GM23338 (cell line): Measurements from ENCODE around the gene LRP1B.

Source experiments
- CREB1 ChIP-seq: fragments of 250-450 bp; sonication (Bioruptor Pico); IDR thresholded peaks from 2 replicates; pipeline ENCODE4 v1.5.0; 2020; ENCODE audit warnings: low read depth, mild to moderate bottlenecking, moderate library complexity
- CTCF ChIP-seq, 2 experiments: fragments of 200-600 bp in 1 of 2; sonication (generic) in 1 of 2; conservative IDR thresholded peaks; 2 replicates each; pipeline versions ENCODE4 v1.5.1 to v1.6.1; 2016 to 2017; ENCODE audit warnings: antibody characterized with exemption in 2 of 2, low read depth in 2 of 2, mild to moderate bottlenecking in 2 of 2, moderate library complexity in 1 of 2
- ETS1 ChIP-seq: IDR thresholded peaks from 2 replicates; pipeline ENCODE4 v1.6.1; 2016; ENCODE audit warnings: antibody characterized with exemption
- EZH2 ChIP-seq: fragments of 200-600 bp; sonication (generic); IDR thresholded peaks from one replicate; pipeline ENCODE4 v1.8.0; 2017; ENCODE audit warnings: antibody characterized with exemption, mild to moderate bottlenecking, low read depth; ENCODE audit not compliant: unreplicated experiment
- EZH2phosphoT487 ChIP-seq: fragments of 200-600 bp; sonication (generic); IDR thresholded peaks from one replicate; pipeline ENCODE4 v1.8.1; 2018; ENCODE audit warnings: antibody characterized with exemption; ENCODE audit not compliant: unreplicated experiment
- JUNB ChIP-seq: IDR thresholded peaks from one replicate; pipeline ENCODE4 v1.6.1; 2016; ENCODE audit warnings: antibody characterized with exemption; ENCODE audit not compliant: unreplicated experiment
- NANOG ChIP-seq: IDR thresholded peaks from 2 replicates; pipeline ENCODE4 v1.6.1; 2016; ENCODE audit warnings: antibody characterized with exemption, borderline replicate concordance
- POLR2AphosphoS5 ChIP-seq: IDR thresholded peaks from 2 replicates; pipeline ENCODE4 v1.6.1; 2016; ENCODE audit warnings: antibody characterized with exemption, low read depth
- REST ChIP-seq: IDR thresholded peaks from one replicate; pipeline ENCODE4 v1.6.1; 2018; ENCODE audit warnings: antibody characterized with exemption; ENCODE audit not compliant: unreplicated experiment
- STAT1 ChIP-seq: IDR thresholded peaks from one replicate; pipeline ENCODE4 v1.6.1; 2016; ENCODE audit warnings: antibody characterized with exemption; ENCODE audit not compliant: unreplicated experiment
- ZNF114 ChIP-seq: fragments of 250-450 bp; sonication (Bioruptor Pico); IDR thresholded peaks from 2 replicates; pipeline ENCODE4 v1.5.0; 2020; ENCODE audit warnings: mild to moderate bottlenecking, moderate library complexity
- ZNF331 ChIP-seq: fragments of 250-450 bp; sonication (Bioruptor Pico); IDR thresholded peaks from 2 replicates; pipeline ENCODE4 v1.5.0; 2020; ENCODE audit warnings: low read depth, mild to moderate bottlenecking, moderate library complexity

GRCh38 chr2:140256080-140256479, 1874.7 kb downstream of the LRP1B start:
- TF ChIP-seq CTCF (conservative IDR thresholded peaks at IDR 0.05; ENCODE audit: low read depth in 2 of 2) (no peak), REST (no peak), EZH2 (no peak), POLR2AphosphoS5 (no peak), JUNB (no peak), EZH2phosphoT487 (no peak), CREB1 (CRISPR knock-in tag) (no peak), ZNF114 (no peak), STAT1 (no peak), NANOG (no peak), ZNF331 (CRISPR knock-in tag) (no peak), ETS1 (no peak)
